Astrocyte (in vitro differentiated cells and primary cell): ENCODE measurements around the gene AIF1. TPM values are rescaled to one million over a fixed set of nuclear protein-coding genes. Genes with fewer than 3 reads are reported as not detected.

Source experiments
- DNase-seq: peaks from one replicate; pipeline ENCODE4 v3.0.0-alpha.2; 2010; ENCODE audit warnings: low read depth
- FAIRE-seq: peaks from 2 replicates; lab custom pipeline; 2011; peaks lifted over from hg19 to GRCh38; lab: Jason Lieb, UNC
- H2AFZ ChIP-seq: 2 replicates; pipeline ENCODE4 v1.6.0; 2012; ENCODE audit warnings: low read depth, low read length, inconsistent platforms
- H3K27ac ChIP-seq: 2 replicates; pipeline ENCODE4 v1.5.1; 2011; ENCODE audit warnings: low read depth, low read length, inconsistent platforms
- H3K27me3 ChIP-seq: 2 replicates; pipeline ENCODE4 v1.6.0; 2011; ENCODE audit warnings: low read length, inconsistent platforms; ENCODE audit not compliant: insufficient read depth
- H3K36me3 ChIP-seq: 2 replicates; pipeline ENCODE4 v1.5.1; 2011; ENCODE audit warnings: low read length, inconsistent platforms; ENCODE audit not compliant: insufficient read depth
- H3K4me1 ChIP-seq: 2 replicates; pipeline ENCODE4 v1.5.1; 2011; ENCODE audit warnings: low read length, inconsistent platforms; ENCODE audit not compliant: insufficient read depth
- H3K4me2 ChIP-seq: 2 replicates; pipeline ENCODE4 v1.6.0; 2012; ENCODE audit warnings: low read length, inconsistent platforms
- H3K4me3 ChIP-seq: 2 replicates; pipeline ENCODE4 v1.5.1; 2011; ENCODE audit warnings: low read depth, mild to moderate bottlenecking, low read length, inconsistent platforms; ENCODE audit not compliant: insufficient read depth
- H3K79me2 ChIP-seq: 2 replicates; pipeline ENCODE4 v1.6.0; 2012; ENCODE audit warnings: mild to moderate bottlenecking, low read length, inconsistent platforms; ENCODE audit not compliant: insufficient read depth
- H3K9ac ChIP-seq: 2 replicates; pipeline ENCODE4 v1.6.0; 2012; ENCODE audit warnings: mild to moderate bottlenecking, low read length, inconsistent platforms
- H3K9me3 ChIP-seq: 2 replicates; pipeline ENCODE4 v1.5.1; 2012; ENCODE audit warnings: low read depth, mild to moderate bottlenecking, low read length, inconsistent platforms; ENCODE audit not compliant: insufficient read depth
- H4K20me1 ChIP-seq: 2 replicates; pipeline ENCODE4 v1.6.0; 2012; ENCODE audit warnings: low read length, inconsistent platforms; ENCODE audit not compliant: insufficient read depth
- H3K27ac Mint-ChIP-seq: one replicate; pipeline ENCODE4 v1.8.0; 2021; ENCODE audit warnings: mild to moderate bottlenecking, mixed read lengths; ENCODE audit not compliant: unreplicated experiment
- H3K27me3 Mint-ChIP-seq: one replicate; pipeline ENCODE4 v1.8.0; 2021; ENCODE audit warnings: low read depth, mixed read lengths; ENCODE audit not compliant: unreplicated experiment
- H3K36me3 Mint-ChIP-seq: one replicate; pipeline ENCODE4 v1.8.0; 2021; ENCODE audit warnings: low read depth, mixed read lengths; ENCODE audit not compliant: unreplicated experiment
- H3K4me1 Mint-ChIP-seq: one replicate; pipeline ENCODE4 v1.8.0; 2021; ENCODE audit warnings: low read depth, mixed read lengths; ENCODE audit not compliant: unreplicated experiment
- H3K4me3 Mint-ChIP-seq: one replicate; pipeline ENCODE4 v1.8.0; 2021; ENCODE audit warnings: mild to moderate bottlenecking, moderate library complexity, mixed read lengths; ENCODE audit not compliant: unreplicated experiment
- H3K9me3 Mint-ChIP-seq: one replicate; pipeline ENCODE4 v1.8.0; 2021; ENCODE audit warnings: mild to moderate bottlenecking, mixed read lengths; ENCODE audit not compliant: unreplicated experiment
- CTCF ChIP-seq: IDR thresholded peaks from 2 replicates; pipeline ENCODE4 v1.5.1; 2011; ENCODE audit warnings: low read depth, mild to moderate bottlenecking, inconsistent platforms, low read length, moderate library complexity; ENCODE audit not compliant: insufficient read depth
- EZH2 ChIP-seq: IDR thresholded peaks from 2 replicates; pipeline ENCODE4 v1.6.1; 2012; ENCODE audit warnings: mild to moderate bottlenecking, low read length, inconsistent platforms; ENCODE audit not compliant: insufficient read depth
- total RNA-seq: library from RNA; stranded (reverse); gene quantifications from 2 replicates; pipeline ENCODE4 v1.2.1, GENCODE V29; 2021

AIF1 gene
- total RNA-seq, 1 donor from 2014 or later = not detected

GRCh38 chr6:31610968-31611367 lies 4.1 kb upstream of the AIF1 start:
- Mint-ChIP-seq H3K9me3 (no peaks in the 10 kb centered on the region), H3K4me1 (peaks cover 5% of the 10 kb centered on the region), H3K4me3 (no peak overlapping the region), H3K27me3 (peaks cover 2% of the 10 kb centered on the region), H3K27ac (no peak overlapping the region), H3K36me3 (no peaks in the 10 kb centered on the region)
- DNase-seq (no peak), FAIRE-seq (no peak)
- Histone ChIP-seq H3K4me3 (no peak overlapping the region), H3K27me3 (no peaks in the 10 kb centered on the region), H3K4me1 (no peaks in the 10 kb centered on the region), H3K4me2 (no peak overlapping the region), H3K79me2 (no peaks in the 10 kb centered on the region), H3K27ac (no peak overlapping the region), H3K36me3 (no peaks in the 10 kb centered on the region), H2AFZ (no peak overlapping the region), H4K20me1 (no peaks in the 10 kb centered on the region), H3K9ac (no peak overlapping the region), H3K9me3 (no peaks in the 10 kb centered on the region)
- no peak for TF ChIP-seq EZH2
- TF ChIP-seq CTCF = no peak

DNA sequence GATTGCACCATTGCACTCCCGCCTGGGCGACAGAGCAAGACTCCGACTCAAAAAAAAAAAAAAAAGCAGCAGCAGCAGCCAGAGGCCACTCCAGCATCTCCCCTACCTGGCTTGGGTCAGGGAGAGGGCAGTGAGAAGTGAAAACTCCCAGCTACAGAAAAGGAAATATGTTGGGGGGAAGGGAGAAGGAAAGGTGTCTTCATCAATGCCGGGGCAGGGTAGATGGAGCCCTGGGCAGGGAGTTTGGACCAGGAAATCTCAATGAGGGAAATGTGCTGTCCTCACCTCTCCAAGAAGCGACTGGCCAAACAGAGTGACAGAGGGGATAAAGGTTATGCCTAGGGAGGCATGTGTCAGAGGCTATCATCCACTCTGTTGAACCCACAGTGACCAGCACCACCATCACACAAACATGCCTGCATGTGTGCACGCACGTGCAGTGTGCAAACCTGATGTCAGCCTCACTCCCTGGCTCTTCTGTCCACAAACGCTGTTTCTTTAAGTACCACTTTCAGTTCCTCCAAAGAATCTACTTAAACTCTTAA lies 887 bp upstream of the AIF1 start:
- Histone ChIP-seq H2AFZ (no peak overlapping the region), H3K27ac (no peak overlapping the region), H3K4me1 (no peaks in the 10 kb centered on the region), H3K36me3 (no peaks in the 10 kb centered on the region), H3K9ac (no peak overlapping the region), H3K4me3 (no peak overlapping the region), H3K27me3 (no peaks in the 10 kb centered on the region), H3K9me3 (no peaks in the 10 kb centered on the region), H3K4me2 (no peak overlapping the region), H3K79me2 (no peaks in the 10 kb centered on the region), H4K20me1 (no peaks in the 10 kb centered on the region)
- H3K36me3 Mint-ChIP-seq = no peaks in the 10 kb centered on the region
- FAIRE-seq = no peak
- no peak for DNase-seq
- no peaks in the 10 kb centered on the region for H3K9me3 Mint-ChIP-seq
- H3K27ac Mint-ChIP-seq = no peak overlapping the region
- H3K4me3 Mint-ChIP-seq = no peak overlapping the region
- TF ChIP-seq CTCF (no peak), EZH2 (no peak)
- peaks cover 6% of the 10 kb centered on the region for H3K27me3 Mint-ChIP-seq
- peaks cover 5% of the 10 kb centered on the region for H3K4me1 Mint-ChIP-seq

- H2AFZ ChIP-seq = no peak overlapping the region
- no peaks in the 10 kb centered on the region for H3K4me1 ChIP-seq
- no peak overlapping the region for H3K27ac Mint-ChIP-seq
- H3K27me3 Mint-ChIP-seq = peaks cover 6% of the 10 kb centered on the region
- H3K9ac ChIP-seq = no peak overlapping the region
- H3K9me3 Mint-ChIP-seq = no peaks in the 10 kb centered on the region
- TF ChIP-seq EZH2 = no peak
- TF ChIP-seq CTCF = no peak
- H3K27me3 ChIP-seq = no peaks in the 10 kb centered on the region
- FAIRE-seq (no peak), DNase-seq (no peak)
- H3K36me3 ChIP-seq = no peaks in the 10 kb centered on the region
- no peaks in the 10 kb centered on the region for H4K20me1 ChIP-seq
- H3K79me2 ChIP-seq = peaks cover 2% of the 10 kb centered on the region
- H3K27ac ChIP-seq = no peak overlapping the region
- no peak overlapping the region for H3K4me3 Mint-ChIP-seq
- no peak overlapping the region for H3K4me2 ChIP-seq
- no peak overlapping the region for H3K4me3 ChIP-seq
- no peaks in the 10 kb centered on the region for H3K36me3 Mint-ChIP-seq
- H3K9me3 ChIP-seq = no peaks in the 10 kb centered on the region
- peaks cover 5% of the 10 kb centered on the region for H3K4me1 Mint-ChIP-seq
Measured at GRCh38 chr6:31615748-31616147, 714 bp downstream of the AIF1 start.
